B cell (primary cell): Measurements from ENCODE around the gene FBLL1.

Experiments
- CTCF ChIP-seq: fragments of 200-600 bp; IDR thresholded peaks from one replicate; pipeline ENCODE4 v1.8.0; 2022; ENCODE audit warnings: antibody characterized with exemption, mild to moderate bottlenecking
- EZH2 ChIP-seq: IDR thresholded peaks from 2 replicates; pipeline ENCODE4 v1.6.1; 2012; ENCODE audit warnings: borderline replicate concordance, low read depth, mild to moderate bottlenecking, moderate library complexity, low read length; ENCODE audit not compliant: insufficient read depth, poor library complexity, severe bottlenecking

DNA sequence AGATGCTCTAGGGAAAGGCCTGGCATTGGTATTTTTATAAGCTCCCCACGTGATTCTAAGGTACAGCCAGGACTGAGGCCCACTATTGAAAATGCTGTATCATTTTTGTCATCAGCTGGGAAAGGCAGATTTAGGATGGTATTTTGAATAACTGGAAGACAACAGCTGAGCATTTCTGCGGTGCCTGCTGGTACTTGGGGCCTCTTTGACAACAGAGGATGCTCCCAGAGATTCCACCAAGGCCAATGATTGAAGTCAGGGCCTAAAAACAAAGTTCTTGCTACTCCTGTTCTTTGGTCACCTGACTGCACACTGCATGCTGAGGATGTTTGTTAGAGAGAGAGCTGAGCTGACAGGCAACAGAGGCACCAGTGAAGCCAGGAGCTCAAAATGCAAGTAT lies 8.1 kb downstream of the FBLL1 start:
- TF ChIP-seq EZH2 (no peak), CTCF (no peak)
